Activated gamma-delta T cell treated with Interleukin-2 at 50 U/mL for 16 hours (primary cell): ENCODE results near the gene NUDT2.

Experiments used
- DNase-seq: peaks from one replicate; pipeline ENCODE4 v3.0.0-alpha.2; 2020

NUDT2 gene

GRCh38 chr9:34392511-34392910 is 63.1 kb downstream of the NUDT2 start:
- DNase-seq, result no peak
